Ishikawa (cell line): Measurements from ENCODE around the gene NLK.

Source experiments
- CEBPB ChIP-seq: IDR thresholded peaks from 2 replicates; pipeline ENCODE4 v1.6.1; 2012
- CREB1 ChIP-seq: IDR thresholded peaks from 2 replicates; pipeline ENCODE4 v1.6.1; 2012; ENCODE audit warnings: low read depth
- EGR1 ChIP-seq: IDR thresholded peaks from 2 replicates; pipeline ENCODE4 v1.6.1; 2012
- EP300 ChIP-seq: IDR thresholded peaks from 2 replicates; pipeline ENCODE4 v1.6.1; 2012; ENCODE audit warnings: borderline replicate concordance
- FOXM1 ChIP-seq: IDR thresholded peaks from 2 replicates; pipeline ENCODE4 v1.6.1; 2012; ENCODE audit warnings: low read depth, borderline replicate concordance
- MAX ChIP-seq: IDR thresholded peaks from 2 replicates; pipeline ENCODE4 v1.6.1; 2012
- NFIC ChIP-seq: IDR thresholded peaks from 2 replicates; pipeline ENCODE4 v1.6.1; 2012
- RAD21 ChIP-seq: IDR thresholded peaks from 2 replicates; pipeline ENCODE4 v1.6.1; 2012; ENCODE audit warnings: low read depth
- REST ChIP-seq: IDR thresholded peaks from 2 replicates; pipeline ENCODE4 v1.6.1; 2012; ENCODE audit warnings: low read depth, mild to moderate bottlenecking
- TAF1 ChIP-seq: IDR thresholded peaks from 2 replicates; pipeline ENCODE4 v1.6.1; 2012; ENCODE audit warnings: low read depth, mild to moderate bottlenecking
- TCF12 ChIP-seq: IDR thresholded peaks from 2 replicates; pipeline ENCODE4 v1.6.1; 2012; ENCODE audit warnings: low read depth
- TEAD4 ChIP-seq: IDR thresholded peaks from 2 replicates; pipeline ENCODE4 v1.6.1; 2012
- USF1 ChIP-seq: IDR thresholded peaks from 2 replicates; pipeline ENCODE4 v1.6.1; 2012
- YY1 ChIP-seq: IDR thresholded peaks from 2 replicates; pipeline ENCODE4 v1.6.1; 2012; ENCODE audit warnings: low read depth
- ZBTB7A ChIP-seq: IDR thresholded peaks from 2 replicates; pipeline ENCODE4 v1.6.1; 2012; ENCODE audit warnings: low read depth

NLK gene

GRCh38 chr17:28173801-28174200, 131.3 kb downstream of the NLK start:
- no peak for TF ChIP-seq EP300
- TF ChIP-seq REST, result no peak
- TF ChIP-seq TAF1, result no peak
- TF ChIP-seq CEBPB, result no peak
- no peak for TF ChIP-seq EGR1
- TF ChIP-seq USF1, result no peak
- no peak for TF ChIP-seq ZBTB7A
- TF ChIP-seq YY1, result no peak
- TF ChIP-seq CREB1, result no peak
- TF ChIP-seq TCF12, result no peak

DNA sequence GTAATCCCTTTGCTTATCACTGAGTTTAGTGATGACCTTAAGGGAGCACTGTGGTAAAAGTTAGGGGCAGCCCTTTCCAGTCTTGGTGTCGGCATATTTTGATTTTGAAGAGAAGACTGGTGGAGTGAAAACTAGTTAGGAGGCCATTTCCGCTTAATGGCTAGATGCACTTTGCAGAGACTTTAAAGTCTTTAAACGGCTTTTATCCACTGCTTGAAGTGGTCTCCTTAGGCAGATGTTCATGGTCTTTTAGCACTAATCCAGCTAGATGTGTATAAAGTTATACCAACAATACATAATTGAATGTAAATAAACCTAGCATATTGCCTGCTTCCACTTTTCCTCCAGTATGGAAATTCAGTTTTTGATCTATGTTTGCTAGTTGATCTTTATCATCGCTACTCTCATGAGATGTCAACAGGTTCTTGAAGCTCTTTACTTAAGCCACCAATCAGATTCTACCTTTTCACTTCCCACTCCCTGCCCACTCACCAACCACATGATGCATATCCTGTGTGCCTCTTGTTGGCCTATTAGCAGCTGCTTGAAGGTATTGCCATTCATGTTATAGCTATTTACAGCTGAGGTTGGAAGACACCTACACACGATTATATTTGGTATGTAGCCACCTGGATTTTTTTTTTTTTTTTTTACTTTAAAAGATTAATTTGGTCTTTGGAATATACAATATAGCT, 132.0 kb downstream of the NLK start:
- TF ChIP-seq CREB1 (no peak), EGR1 (no peak), YY1 (no peak), RAD21 (no peak), ZBTB7A (no peak), REST (no peak), EP300 (no peak), TEAD4 (no peak), CEBPB (no peak), USF1 (no peak), FOXM1 (no peak), MAX (no peak), TAF1 (no peak), NFIC (no peak), TCF12 (no peak)

GRCh38 chr17:28177351-28177750, 134.9 kb downstream of the NLK start:
- no peak for TF ChIP-seq FOXM1
- TF ChIP-seq RAD21, result no peak

DNA sequence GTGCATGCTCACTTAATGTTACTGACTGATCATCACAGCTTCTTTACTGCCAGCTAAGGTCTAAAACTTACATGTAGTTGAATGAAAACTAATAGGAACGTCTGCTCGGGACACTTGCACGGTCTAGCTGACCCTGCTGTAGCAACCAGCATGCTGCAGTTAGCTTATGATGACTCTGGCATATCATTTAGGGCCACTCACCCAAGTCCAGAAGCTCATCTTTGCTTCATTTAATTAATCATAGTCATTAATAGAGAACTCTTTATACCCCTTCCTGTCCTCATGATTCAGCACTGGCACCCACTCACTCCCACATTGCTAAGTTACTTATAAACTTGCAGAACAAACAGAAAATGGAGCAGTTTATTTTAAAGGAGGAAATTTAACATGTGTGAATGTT, 136.3 kb downstream of the NLK start:
- no peak for TF ChIP-seq TAF1
- TF ChIP-seq YY1, result no peak
- no peak for TF ChIP-seq FOXM1
- no peak for TF ChIP-seq MAX
- TF ChIP-seq CEBPB, result no peak
- TF ChIP-seq TCF12, result no peak
- no peak for TF ChIP-seq RAD21
- TF ChIP-seq CREB1, result no peak
- TF ChIP-seq EGR1, result no peak
- TF ChIP-seq TEAD4, result no peak
- TF ChIP-seq REST, result no peak
- TF ChIP-seq ZBTB7A, result no peak
- TF ChIP-seq EP300, result no peak
- TF ChIP-seq NFIC, result no peak

GRCh38 chr17:28180449-28180848, 138.0 kb downstream of the NLK start:
- TF ChIP-seq TAF1 (no peak), REST (no peak), FOXM1 (no peak), RAD21 (no peak), TCF12 (no peak), CREB1 (no peak), NFIC (no peak), YY1 (no peak), EGR1 (no peak), USF1 (no peak), MAX (no peak), CEBPB (no peak), EP300 (no peak), TEAD4 (no peak), ZBTB7A (no peak)
